ENCODE data around the gene MASP1.

MASP1 gene

DNA sequence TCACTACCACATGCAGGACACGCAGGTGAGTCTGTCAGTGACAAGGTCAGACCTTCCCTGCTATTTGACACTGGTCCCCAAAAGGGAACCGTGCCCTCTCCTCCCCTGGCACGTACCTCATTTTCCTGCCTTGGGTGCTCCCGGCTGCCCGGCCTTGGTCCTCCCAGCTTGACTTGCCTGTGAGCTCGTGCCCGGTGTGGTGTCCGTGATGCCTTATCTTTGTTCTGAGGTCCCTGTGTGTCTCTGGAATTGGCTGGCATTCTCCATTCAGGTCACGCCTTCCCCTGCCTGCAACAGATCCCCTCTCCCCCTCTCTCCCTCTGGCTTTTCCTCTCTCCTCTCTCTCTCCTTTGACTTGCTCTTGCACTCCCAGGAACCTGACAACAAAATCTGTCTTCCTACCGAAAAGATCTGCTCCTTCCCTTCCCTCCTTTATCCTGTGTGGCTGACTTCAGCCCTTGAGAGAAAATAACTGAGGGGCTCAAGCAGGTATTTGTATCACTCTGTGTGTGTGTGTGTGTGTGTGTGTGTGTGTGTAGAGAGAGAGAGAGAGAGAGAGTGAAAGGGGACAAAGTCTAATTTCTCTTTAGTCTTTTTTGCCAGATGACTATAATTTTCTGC is at the start of gene MASP1:
TSS of gene MASP1 (minus strand) at position 226 of the 621 bp plus-strand sequence. CDS start at position 121, 105 bp downstream.
- DNase-seq (ENCODE audit: low read depth): no peak

DNA sequence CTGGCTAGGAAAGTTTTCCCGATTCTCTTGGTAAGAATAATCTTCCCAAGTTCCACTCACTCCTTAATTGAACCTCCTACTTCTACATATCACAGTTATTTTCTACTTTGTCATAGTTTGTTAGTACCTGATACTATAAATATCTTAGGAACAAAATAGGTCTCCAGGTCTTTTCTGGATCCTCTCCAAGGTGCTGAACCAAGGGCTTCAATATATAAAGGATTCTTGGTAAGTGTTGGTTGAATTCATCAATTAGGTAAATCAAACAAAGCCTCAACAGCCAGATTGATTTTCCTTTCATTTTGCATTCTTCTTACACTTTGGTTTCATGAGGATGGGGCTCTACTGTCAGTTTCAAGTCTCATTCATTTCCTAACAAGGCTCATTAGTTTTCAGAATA is 49.0 kb upstream of the MASP1 start:
- DNase-seq (ENCODE audit: low read depth): no peak

DNA sequence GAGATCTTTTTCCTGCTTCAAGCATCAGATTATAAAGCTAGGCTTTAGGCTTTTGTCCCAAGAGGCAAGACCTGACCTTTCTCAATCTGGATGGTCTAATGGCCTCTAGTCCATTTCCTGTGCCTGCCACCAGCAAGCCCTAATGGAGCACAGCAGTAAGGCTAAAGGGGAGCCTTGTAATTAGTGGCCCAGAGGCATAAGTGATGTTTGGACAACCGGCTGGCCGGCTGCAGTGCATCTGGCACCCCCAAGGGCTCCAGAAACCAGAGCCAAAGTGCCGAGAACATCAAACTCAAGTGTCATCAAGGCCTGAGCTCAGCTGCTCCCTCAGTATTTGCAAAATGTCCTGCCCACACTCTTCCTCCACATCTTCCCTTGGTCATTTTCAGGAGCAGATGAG is 44.8 kb upstream of the MASP1 start:
- no peak for DNase-seq (ENCODE audit: low read depth)

- DNase-seq (ENCODE audit: low read depth): no peak
Observed at GRCh38 chr3:187334904-187335303, 43.4 kb upstream of the MASP1 start.

DNA sequence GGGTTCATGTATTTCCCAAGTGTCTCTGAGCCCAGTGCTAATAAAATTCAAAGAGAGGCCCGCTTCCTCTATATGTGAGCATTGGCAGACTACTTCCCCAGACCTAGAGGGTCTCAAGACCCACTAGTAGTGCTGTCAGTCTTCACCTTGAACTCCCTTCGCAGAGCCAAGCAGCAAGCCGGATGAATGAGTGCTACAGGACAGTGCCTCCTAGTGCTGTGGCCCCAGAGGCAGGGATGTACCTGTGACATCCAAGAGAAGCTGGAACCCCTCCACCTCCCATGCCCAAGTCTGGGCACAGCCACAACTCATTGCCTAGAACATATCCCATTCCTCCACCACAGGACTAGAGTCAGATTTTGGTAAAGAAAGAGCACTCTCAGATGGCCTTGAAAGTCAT is 37.2 kb upstream of the MASP1 start:
- DNase-seq (ENCODE audit: low read depth): no peak

GRCh38 chr3:187327845-187328244 is 36.3 kb upstream of the MASP1 start:
- no peak for DNase-seq (ENCODE audit: low read depth)

- DNase-seq (ENCODE audit: low read depth): no peak
Observed at GRCh38 chr3:187325632-187326031, 34.1 kb upstream of the MASP1 start.

DNA sequence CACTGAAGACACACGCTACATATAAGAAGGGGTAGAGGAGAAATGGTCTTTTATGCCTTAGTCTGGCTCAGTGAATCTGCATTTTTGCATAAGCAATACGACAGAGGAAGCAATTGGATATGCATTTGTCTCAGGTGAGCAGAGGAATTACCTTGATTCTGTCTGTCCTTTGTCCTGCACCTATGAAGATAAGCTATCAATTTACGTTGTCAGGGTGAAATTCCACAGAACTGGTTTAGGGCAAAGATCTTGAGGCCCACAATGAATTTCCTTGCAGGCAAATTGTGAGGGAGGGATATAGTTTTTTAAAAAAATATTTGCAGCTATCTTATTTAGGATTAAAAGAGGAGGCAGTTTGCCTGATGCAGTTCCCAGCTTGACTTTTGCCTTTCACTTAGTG is 31.6 kb upstream of the MASP1 start:
- no peak for DNase-seq (ENCODE audit: low read depth)

- DNase-seq (ENCODE audit: low read depth): no peak
Observed at GRCh38 chr3:187322291-187322690, 30.8 kb upstream of the MASP1 start.

DNA sequence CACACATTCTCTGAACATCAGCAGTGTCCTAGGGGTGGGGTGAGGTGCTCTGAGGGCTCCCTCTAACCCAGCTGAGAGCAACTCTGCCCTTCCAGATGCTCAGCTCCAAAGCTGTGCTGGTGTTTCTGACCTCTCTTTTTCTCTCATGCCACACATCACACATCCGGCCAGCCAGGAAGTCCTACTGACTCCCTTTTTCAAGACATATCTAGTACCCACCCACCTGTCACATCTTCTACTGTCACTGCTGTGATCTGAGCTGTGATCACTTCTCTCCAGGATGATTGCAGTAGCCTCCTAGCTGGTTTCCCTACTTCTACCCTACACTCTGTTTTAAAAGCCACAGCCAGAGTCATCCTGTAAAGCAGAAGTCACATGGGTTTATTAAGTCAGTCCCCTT is 30.2 kb upstream of the MASP1 start:
- no peak for DNase-seq (ENCODE audit: low read depth)

- DNase-seq (ENCODE audit: low read depth): peak; percentile 64
Observed at GRCh38 chr3:187319699-187320302, 28.3 kb upstream of the MASP1 start.

GRCh38 chr3:187318819-187319616 is 27.5 kb upstream of the MASP1 start:
- DNase-seq (ENCODE audit: low read depth): peak; percentile 39

DNA sequence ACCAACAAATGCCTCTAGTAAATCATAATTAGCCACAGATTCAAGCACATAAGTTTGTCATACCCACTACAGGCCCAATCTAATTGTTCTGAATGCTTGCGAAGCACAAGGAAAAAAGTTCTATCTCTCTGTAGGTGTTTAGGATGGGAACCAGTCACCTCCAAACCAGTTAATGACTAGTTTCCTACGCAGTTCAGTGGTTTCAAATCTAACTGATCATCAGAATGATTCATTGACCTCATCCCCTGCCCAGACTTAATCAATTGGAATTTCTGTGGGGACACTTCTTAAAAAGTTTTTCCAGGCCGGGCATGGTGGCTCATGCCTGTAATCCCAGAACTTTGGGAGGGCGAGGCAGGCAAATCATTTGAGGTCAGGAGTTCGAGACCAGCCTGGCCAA is 24.3 kb upstream of the MASP1 start:
- no peak for DNase-seq (ENCODE audit: low read depth)

GRCh38 chr3:187314176-187314575 is 22.6 kb upstream of the MASP1 start:
- no peak for DNase-seq (ENCODE audit: low read depth)

DNA sequence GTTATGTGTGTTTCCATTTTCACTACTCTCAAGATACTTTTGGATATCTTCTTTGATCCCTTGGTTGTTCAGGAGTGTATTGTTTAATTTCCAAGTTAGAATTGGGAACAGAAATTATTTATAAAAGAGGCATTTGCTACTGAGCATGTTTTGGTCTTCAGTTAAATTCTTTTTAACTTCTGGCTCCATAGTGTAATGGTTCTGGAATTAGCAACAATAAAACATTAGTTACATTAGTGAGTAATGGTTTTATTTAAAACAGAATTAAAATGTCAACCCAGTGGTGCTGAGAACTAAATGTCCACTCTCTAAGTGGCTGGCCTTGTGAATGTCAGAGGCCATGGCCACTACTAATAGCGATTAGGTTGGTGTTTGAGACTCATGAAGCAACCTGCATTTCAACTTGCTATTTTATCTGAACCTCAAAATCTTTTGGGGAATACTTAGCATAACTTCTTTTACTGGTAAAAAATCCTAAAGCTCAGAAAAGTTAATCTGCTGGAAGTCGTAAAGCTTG is 19.5 kb upstream of the MASP1 start:
- no peak for DNase-seq (ENCODE audit: low read depth)

DNA sequence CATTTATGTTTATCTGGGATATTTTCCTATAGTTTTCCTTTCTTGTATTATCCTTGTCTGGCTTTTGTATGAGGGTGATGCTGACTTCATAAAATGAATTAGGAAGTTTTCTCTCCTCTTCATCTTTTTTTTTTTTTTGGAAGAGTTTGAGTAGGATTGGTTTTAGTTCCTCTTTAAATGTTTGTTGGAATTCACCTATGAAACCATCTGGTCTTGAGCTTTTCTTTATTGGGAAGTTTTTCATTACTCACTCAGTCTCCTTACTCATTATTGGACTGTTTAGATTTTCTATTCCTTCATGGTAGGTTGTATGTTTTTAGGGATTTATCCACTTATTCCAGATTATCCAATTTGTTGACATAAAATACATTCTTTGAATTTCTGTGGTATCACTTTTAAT is 18.7 kb upstream of the MASP1 start:
- no peak for DNase-seq (ENCODE audit: low read depth)

DNA sequence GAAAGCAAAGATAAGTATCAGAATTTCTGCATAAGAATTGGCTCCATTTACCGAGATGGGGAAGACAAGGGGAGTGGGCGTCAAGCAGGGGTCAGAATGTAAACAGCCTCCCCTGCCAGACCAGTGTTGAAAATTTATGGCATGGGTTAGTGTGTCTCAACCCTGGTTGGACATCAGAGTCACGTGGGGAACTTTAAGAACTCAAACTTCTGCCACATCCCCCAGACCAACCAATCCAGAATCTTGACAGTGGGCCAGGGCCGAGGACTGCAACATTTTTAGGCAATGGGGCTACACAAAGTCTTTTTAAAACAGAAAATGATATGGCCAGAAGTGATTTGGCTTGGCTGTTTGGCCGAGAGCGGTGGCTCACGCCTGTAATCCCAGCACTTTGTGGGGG is 14.3 kb upstream of the MASP1 start:
- DNase-seq (ENCODE audit: low read depth): no peak

DNA sequence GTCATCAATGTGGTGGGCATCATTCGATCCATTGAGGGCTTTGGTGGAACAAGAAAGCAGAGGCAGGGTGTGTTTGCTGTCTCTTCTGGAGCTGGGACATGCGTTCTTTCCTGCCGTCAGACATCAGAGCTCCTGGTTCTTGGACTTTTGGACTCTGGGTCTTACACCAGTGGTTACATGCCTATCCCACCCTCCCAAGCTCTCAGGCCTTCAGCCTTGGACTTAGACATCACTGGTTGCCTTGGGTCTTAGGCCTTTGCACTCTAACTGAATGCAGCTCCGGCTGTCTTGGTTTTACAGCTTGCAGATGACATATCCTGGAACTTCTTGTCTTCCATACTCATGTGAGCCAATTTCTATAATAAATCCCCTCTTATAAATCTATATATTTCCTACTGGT is 8.1 kb upstream of the MASP1 start:
- DNase-seq (ENCODE audit: low read depth): no peak

DNA sequence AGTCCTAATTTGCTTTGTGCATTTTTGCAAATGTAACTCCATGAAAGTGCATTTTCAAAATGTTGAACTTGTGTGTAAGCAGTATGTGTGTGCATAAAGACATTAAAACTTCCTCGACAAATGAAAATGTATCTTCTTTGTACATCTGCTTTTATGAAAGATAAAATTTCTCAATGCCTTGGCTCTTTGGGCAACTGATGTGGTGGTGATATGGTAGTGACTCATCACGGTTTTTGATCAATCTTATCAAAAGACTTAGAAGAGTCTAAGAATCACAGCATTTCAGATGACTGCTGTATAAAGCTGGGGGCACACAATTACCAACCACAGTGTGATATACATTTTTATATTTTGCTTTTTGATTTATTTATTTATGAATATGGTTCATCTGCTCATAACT is 5.4 kb upstream of the MASP1 start:
- no peak for DNase-seq (ENCODE audit: low read depth)

DNA sequence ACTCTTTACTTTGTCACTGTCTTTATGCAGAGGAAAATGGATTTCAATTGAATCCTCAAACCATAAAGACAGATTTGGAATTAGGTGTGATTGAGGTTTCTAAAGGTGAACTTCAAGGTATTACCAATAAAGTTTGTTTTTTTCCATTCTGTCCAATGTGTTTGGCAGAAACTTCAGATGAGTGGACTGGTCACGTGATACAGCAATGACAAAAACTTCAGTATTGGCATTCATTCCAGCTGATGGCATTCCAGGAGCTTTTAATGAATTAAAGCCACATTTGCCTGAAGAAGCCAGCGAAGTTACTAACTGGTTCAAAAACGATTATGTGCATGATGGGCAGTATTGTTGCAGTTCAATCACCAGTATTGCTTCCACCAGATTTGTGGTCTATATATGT is 4.5 kb upstream of the MASP1 start:
- no peak for DNase-seq (ENCODE audit: low read depth)

- DNase-seq (ENCODE audit: low read depth): no peak
Observed at GRCh38 chr3:187295316-187296034, 3.9 kb upstream of the MASP1 start.

Measured in HS-27A (cell line).